GM18526 (cell line): ENCODE measurements around the gene ZNF155.

Experiments
- POLR2A ChIP-seq: IDR thresholded peaks from 3 replicates; pipeline ENCODE4 v1.6.1; 2011; ENCODE audit not compliant: insufficient read length; ENCODE audit errors: extremely low read depth

Gene ZNF155

DNA sequence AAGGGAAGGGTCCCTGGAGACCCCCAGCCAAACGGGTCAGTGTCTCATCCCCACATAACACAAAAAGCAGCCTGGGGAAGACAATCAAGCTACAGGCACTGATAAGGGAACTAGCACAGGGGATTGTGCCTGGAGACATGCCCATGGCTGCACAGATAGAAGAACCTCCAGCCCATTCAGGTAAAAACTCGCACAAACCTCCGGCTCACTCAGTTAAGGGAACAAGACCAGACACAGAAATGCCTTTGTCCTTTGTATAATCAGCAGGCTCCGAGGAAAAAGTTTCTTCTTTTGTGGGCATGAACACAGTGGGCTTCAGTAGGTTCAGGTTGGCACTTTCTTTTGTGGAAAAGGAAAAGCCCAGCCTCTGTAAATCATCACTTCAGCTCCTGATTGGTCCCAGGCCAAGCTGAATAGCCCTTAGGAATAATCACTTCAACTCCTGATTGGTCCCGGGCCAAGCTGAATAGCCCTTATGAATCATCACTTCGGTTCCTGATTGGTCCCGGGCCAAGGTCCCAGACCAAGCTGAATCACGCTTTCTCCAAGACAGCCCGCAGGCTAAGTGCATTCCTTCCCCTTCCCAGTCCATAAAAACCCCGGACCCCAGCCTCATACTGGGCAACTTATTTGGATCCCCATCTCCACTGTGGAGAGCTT is 13.8 kb downstream of the ZNF155 start:
- no peak for TF ChIP-seq POLR2A

DNA sequence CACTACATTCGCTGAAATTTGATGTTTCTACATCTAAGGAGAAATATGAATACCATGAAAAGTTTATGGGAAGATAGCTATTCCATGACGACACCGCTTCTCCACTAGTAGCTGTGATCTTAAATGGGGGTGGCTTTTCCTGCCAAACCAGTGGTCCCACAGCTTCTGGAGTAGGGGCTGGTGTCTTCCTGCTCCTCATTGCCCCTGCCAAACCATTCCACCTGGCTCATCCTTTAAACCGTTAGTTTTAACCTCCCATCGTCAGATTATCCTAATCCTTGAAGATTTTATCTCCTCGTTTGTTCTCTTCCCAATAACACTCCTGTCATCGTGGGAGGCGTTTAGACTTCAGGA is 18.2 kb downstream of the ZNF155 start:
- no peak for TF ChIP-seq POLR2A

DNA sequence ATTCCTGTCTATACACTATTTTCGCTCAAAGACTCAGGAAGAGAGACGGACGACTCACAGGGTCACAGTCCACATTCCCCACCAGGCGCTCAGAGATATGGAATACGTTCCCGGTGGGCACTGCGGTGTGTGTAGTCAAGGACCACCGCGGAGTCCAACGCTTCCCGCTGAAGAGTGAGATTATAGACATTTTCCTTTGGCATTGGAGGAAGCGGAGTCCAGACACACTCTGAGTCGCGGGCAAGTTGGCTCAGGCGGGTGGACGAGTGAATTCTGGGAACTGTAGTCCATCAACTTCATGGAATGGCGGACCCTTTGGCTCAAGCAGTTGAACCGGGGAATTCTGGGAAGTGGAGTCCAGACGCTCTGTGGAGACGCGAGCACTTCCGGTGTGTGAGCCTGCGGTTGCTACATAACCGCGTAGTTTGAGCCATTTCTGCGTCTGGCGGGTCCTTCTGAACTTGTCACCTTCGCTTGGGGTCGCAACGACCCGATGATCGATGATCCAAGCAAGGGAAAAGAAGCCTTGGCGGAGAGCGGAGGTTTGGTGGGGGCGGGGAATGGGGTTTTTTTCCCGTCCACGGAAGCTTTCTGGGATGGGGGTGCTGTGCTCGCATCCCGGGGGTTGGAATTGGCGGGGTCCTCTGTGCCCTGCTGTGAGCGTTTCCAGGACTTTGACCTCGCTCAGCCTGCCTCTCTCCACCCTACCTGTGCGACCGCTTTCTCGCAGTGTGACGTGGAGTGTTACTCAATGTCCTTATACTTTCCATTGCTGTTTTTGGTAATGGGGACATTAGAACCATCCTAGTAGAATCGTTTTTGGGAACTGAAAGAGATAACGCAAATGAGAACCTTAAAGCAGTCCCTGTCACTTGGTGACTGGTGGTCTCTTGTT is 18.8 kb downstream of the ZNF155 start, which contains the start of gene ZNF230:
TSS of gene ZNF230 (plus strand) at position 392 of the 895 bp plus-strand sequence. CDS start 4,122 bp downstream, outside the sequence.
- TF ChIP-seq POLR2A: peak; percentile 57

GRCh38 chr19:44003461-44004009 is 19.5 kb downstream of the ZNF155 start:
- TF ChIP-seq POLR2A: no peak

DNA sequence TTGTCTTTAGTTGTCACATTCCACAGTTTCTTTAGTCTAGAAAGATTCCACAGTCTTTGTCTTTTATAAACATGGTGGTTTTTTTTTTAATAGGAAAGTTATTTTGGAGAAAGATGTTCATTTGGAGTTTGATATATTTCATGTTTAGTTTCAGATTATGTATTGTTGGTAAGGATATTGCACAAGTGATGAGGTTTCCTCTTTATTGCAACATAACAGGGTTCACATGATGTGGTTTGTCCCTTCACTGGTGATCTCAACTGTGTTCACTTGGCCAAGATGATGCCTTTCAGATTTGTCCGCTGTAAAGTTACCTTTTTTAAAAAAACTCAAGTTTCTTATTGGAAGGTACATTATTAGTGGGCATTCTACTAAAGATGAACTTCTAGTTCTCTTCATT is 22.0 kb downstream of the ZNF155 start:
- no peak for TF ChIP-seq POLR2A

- TF ChIP-seq POLR2A: no peak
Observed at GRCh38 chr19:44007473-44007872, 23.5 kb downstream of the ZNF155 start.

- no peak for TF ChIP-seq POLR2A
Observed at GRCh38 chr19:44010468-44010867, 26.5 kb downstream of the ZNF155 start.

DNA sequence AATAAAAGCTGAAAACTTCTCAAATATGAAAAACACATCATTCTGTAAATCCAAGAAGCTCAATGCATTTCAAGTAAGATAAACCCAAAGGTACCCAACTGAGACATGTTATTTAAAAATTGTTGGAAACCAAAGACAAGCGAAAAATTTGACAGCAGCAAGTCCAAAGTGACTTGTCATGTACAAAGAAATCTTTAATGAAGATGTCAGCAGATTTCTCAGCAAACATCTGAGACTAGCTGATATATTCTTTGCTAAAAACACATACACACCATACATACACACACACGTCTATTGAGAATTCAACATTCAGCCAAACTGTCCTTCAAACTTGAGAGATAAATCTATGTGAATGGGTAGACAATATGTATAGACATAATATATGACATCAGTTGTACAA is 35.5 kb downstream of the ZNF155 start:
- TF ChIP-seq POLR2A: no peak

GRCh38 chr19:44021221-44021620 is 37.2 kb downstream of the ZNF155 start:
- no peak for TF ChIP-seq POLR2A

- TF ChIP-seq POLR2A: no peak
Observed at GRCh38 chr19:44024900-44025216, 40.9 kb downstream of the ZNF155 start.

DNA sequence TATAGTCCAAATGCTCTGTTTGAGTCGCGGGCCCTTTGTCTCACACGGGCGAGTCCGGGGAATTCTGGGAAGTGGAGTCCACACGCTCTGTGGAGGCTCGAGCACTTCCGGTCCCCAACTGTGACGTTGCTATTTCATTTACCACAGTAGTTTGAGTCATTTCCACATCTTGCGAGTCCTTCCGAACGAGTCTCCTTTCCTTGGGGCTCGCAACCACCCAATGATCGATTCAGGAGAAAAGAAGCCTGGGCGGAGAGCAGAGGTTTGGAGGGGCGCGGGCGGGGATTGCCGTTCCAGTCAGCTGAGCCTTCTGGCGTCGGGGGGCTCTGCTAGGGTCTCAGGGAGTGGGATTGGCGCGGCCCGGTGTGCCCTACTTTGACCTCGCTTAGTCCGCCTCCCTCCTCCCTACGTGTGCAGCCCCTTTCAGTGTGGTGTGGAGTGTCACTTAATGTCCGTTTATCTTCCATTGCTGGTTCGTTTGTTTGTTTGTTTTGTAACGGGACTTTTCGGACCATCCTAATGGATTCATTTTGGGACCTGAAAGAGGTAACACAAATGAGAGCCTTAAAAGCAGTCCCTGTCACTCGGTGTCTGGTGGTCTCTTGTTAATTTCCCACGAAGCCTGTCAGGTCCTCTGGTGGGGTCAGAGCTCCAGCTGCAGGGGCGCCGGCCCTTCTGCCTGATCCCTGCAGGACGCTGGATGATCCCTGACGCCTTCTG is 41.4 kb downstream of the ZNF155 start, which contains the start of gene ZNF222:
TSS of gene ZNF222 (plus strand) at position 163 of the 720 bp plus-strand sequence. CDS start at position 221, 58 bp downstream.
- peak; percentile 44 for TF ChIP-seq POLR2A

DNA sequence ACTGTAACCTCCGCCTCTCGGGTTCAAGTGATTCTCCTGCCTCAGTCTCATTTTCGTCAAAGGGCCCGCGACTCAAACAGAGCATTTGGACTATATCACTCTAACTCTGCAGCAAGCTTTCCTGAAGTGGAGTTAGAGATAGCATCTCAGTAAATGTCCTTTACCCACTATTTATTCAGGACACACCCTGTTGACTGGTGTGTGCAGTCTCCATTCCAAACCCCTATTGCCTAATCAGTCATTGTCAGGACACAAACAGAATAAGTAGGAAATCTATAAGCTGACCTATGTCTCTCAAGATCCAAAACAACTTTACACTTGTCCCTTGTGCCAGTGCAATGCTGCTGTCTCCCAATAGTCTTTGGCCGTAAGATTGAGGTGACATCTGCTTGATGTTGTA is 42.6 kb downstream of the ZNF155 start:
- TF ChIP-seq POLR2A: no peak

DNA sequence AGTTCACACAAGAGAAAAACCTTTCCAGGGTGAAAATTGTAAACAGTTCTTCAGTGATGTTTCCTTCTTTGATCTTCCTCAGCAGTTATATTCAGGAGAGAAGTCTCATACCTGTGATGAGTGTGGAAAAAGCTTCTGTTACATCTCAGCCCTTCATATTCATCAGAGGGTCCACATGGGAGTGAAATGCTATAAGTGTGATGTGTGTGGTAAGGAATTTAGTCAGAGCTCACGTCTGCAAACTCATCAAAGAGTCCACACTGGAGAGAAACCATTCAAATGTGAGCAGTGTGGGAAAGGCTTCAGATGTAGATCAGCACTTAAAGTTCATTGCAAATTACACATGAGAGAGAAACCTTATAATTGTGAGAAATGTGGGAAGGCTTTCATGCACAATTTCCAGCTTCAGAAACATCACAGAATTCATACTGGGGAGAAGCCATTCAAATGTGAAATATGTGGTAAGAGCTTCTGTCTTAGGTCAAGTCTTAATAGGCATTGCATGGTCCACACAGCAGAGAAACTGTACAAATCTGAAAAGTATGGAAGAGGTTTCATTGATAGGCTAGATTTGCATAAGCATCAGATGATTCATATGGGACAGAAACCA is 48.1 kb downstream of the ZNF155 start:
- no peak for TF ChIP-seq POLR2A

DNA sequence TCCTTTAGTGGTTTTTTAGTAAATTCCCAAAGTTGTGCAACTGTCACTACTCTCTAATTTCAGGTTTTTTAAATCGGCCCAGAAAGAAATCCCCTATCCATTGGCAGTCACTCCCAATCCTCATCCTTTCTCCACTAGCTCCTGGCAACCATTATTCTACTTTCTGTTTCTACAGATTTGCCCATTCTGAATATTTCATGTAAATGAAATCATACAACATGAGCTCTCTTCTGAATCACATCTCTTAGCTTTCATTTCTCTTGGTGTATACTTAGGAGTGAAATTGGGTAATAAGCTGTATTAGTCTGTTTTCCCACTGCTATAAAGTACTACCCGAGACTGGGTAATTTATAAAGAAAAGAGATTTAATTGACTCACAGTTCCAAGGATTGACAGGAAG is 58.2 kb downstream of the ZNF155 start:
- no peak for TF ChIP-seq POLR2A
